ENCODE measurements around the gene PTPRJ.

GRCh38 chr11:48017831-48018527, 37.6 kb downstream of the PTPRJ start:
- TF ChIP-seq CTCF (conservative IDR thresholded peaks at IDR 0.05; ENCODE audit: low read depth, low read length) = no peak
- no peak for TF ChIP-seq MAFK (IDR thresholded peaks at IDR 0.05; ENCODE audit: low read depth, low read length)
- no peak for TF ChIP-seq POLR2A (IDR thresholded peaks at IDR 0.05; ENCODE audit: low read depth, low read length)
- TF ChIP-seq CEBPB (IDR thresholded peaks at IDR 0.05; ENCODE audit: low read depth, low read length) = no peak
- no peak for TF ChIP-seq MXI1 (IDR thresholded peaks at IDR 0.05; ENCODE audit: borderline replicate concordance, low read depth, low read length)
- no peak for TF ChIP-seq USF2 (IDR thresholded peaks at IDR 0.05; ENCODE audit: low read depth, low read length)
- TF ChIP-seq, protein P1, sequence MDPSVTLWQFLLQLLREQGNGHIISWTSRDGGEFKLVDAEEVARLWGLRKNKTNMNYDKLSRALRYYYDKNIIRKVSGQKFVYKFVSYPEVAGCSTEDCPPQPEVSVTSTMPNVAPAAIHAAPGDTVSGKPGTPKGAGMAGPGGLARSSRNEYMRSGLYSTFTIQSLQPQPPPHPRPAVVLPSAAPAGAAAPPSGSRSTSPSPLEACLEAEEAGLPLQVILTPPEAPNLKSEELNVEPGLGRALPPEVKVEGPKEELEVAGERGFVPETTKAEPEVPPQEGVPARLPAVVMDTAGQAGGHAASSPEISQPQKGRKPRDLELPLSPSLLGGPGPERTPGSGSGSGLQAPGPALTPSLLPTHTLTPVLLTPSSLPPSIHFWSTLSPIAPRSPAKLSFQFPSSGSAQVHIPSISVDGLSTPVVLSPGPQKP (IDR thresholded peaks at IDR 0.05; ENCODE audit: borderline replicate concordance, low read depth, low read length) = no peak
- no peak for TF ChIP-seq BHLHE40 (IDR thresholded peaks at IDR 0.05; ENCODE audit: low read depth, low read length)
- TF ChIP-seq CHD1 (IDR thresholded peaks at IDR 0.05; ENCODE audit: low read depth, low read length) = no peak
- TF ChIP-seq RCOR1 (IDR thresholded peaks at IDR 0.05; ENCODE audit: insufficient replicate concordance, low read length) = no peak
- no peak for TF ChIP-seq RAD21 (IDR thresholded peaks at IDR 0.05; ENCODE audit: low read length)
- no peak for TF ChIP-seq RFX5 (IDR thresholded peaks at IDR 0.05; ENCODE audit: low read depth, low read length)
